Kidney (tissue), 14 donors: ENCODE results near the gene SETD4. TPM values are rescaled to one million over a fixed set of nuclear protein-coding genes. Genes with fewer than 3 reads are reported as not detected.
"Not testable (repeated sequence)": the region's sequence is repeated elsewhere in the genome, so short reads cannot be mapped to it uniquely, and the experiment has no call there.

Source experiments
- DNase-seq, 5 donors: peaks; one replicate each; pipeline ENCODE4 v3.0.0-alpha.2; 2013 to 2020
- FAIRE-seq: peaks from 2 replicates; lab custom pipeline; 2012; peaks lifted over from hg19 to GRCh38; lab: Jason Lieb, UNC
- H3K27ac ChIP-seq, 2 donors: one replicate each; pipeline ENCODE4 v1.7.0; 2013; ENCODE audit warnings: low read depth in 2 of 2, low read length in 2 of 2, inconsistent platforms in 1 of 2
- H3K27me3 ChIP-seq: one replicate; pipeline ENCODE4 v1.7.1; 2013; ENCODE audit warnings: low read length, inconsistent platforms; ENCODE audit not compliant: control insufficient read depth, insufficient read depth
- H3K36me3 ChIP-seq, 3 donors: one replicate each; pipeline versions ENCODE4 v1.7.0 to v1.7.1; 2013; ENCODE audit warnings: low read length in 3 of 3, control low read depth in 1 of 3, inconsistent platforms in 1 of 3; ENCODE audit not compliant: insufficient read depth in 3 of 3, control insufficient read depth in 2 of 3
- H3K4me1 ChIP-seq, 3 donors: one replicate each; pipeline versions ENCODE4 v1.7.0 to v1.7.1; 2013; ENCODE audit warnings: low read length in 3 of 3, inconsistent platforms in 1 of 3, low read depth in 1 of 3; ENCODE audit not compliant: control insufficient read depth in 2 of 3, insufficient read depth in 2 of 3
- H3K4me3 ChIP-seq, 3 donors: one replicate each; pipeline versions ENCODE4 v1.7.0 to v1.8.1; 2013; ENCODE audit warnings: low read length in 3 of 3, control low read depth in 1 of 3, inconsistent platforms in 1 of 3
- H3K9ac ChIP-seq, 3 donors: one replicate each; pipeline versions ENCODE4 v1.7.0 to v1.7.1; 2013; ENCODE audit warnings: low read length in 3 of 3, control low read depth in 1 of 3, inconsistent platforms in 1 of 3
- H3K9me3 ChIP-seq, 3 donors: one replicate each; pipeline versions ENCODE4 v1.7.0 to v1.7.1; 2013; ENCODE audit warnings: low read length in 3 of 3, control low read depth in 1 of 3, inconsistent platforms in 1 of 3; ENCODE audit not compliant: control insufficient read depth in 2 of 3, insufficient read depth in 1 of 3
- CTCF ChIP-seq: IDR thresholded peaks from 3 replicates; pipeline ENCODE4 v1.5.1; 2012; ENCODE audit warnings: mild to moderate bottlenecking, moderate library complexity, borderline replicate concordance; ENCODE audit not compliant: insufficient read depth; ENCODE audit errors: extremely low read depth
- intact Hi-C: fragments of 100-400 bp; cut with DNase I; formaldehyde crosslinking; loops from one replicate; pipeline ENCODE4 v1.11.1; 2022
- polyA plus RNA-seq: library from polyadenylated mRNA; stranded (reverse); fragments of 350-450 nt; fragmentation: Illumina TruSeq; extraction: RNeasy Lipid Tissue Mini Kit (QIAGEN cat#74804); gene quantifications from one replicate; pipeline ENCODE4 v1.2.3, GENCODE V29; 2014; ENCODE audit warnings: low read depth, low replicate concordance; ENCODE audit not compliant: insufficient read depth
- total RNA-seq: library from RNA; stranded (reverse); fragmentation: NEBNext Ultra II Directional; extraction: Animal tissue kit (Norgen Biotek cat#: 25700); gene quantifications from one replicate; pipeline ENCODE4 v1.2.1, GENCODE V29; 2021
- donor health status: control.
- donor health status: control.
- donor health status: control.
- donor health status: control.
- donor health status: control.
- donor health status: DM: yes; HTN: yes; CAD: no.
- donor health status: Normal renal cell carcinoma (clear cell type).

The SETD4 gene
- total and polyA plus RNA-seq, 2 donors from 2014 or later: 14.2 to 22.5 TPM

- Histone ChIP-seq H3K4me1 (peaks cover 0 to 5% (median 0%) of the 10 kb centered on the region in 3 donors), H3K9ac (peak overlapping the region; percentile 30 to 68 (median 42)), H3K36me3 (no peaks in the 10 kb centered on the region), H3K27ac (peak overlapping the region; percentile 64 to 69), H3K9me3 (no peaks in the 10 kb centered on the region), H3K4me3 (peak overlapping the region; percentile 53 to 73 (median 65)), H3K27me3 (no peaks in the 10 kb centered on the region)
- peak; percentile 47 for TF ChIP-seq CTCF
- no peak for FAIRE-seq
- intact Hi-C loops: no loop called here
- DNase-seq: peak; percentile 86 to 94 (median 88)
Observed at GRCh38 chr21:36104317-36105300, 44.3 kb upstream of the SETD4 start.

GRCh38 chr21:36103434-36103833 is 43.1 kb upstream of the SETD4 start:
- H3K27ac ChIP-seq: no peak overlapping the region
- no peak for TF ChIP-seq CTCF
- no peak for FAIRE-seq

GRCh38 chr21:36100971-36101641 is 40.8 kb upstream of the SETD4 start:
- Histone ChIP-seq H3K9ac (no peak overlapping the region), H3K4me3 (no peak overlapping the region), H3K27me3 (no peaks in the 10 kb centered on the region), H3K9me3 (no peaks in the 10 kb centered on the region), H3K36me3 (no peaks in the 10 kb centered on the region), H3K4me1 (peaks cover 0 to 5% (median 2%) of the 10 kb centered on the region in 3 donors), H3K27ac (no peak overlapping the region)
- intact Hi-C loops: no loop called here
- no peak for DNase-seq
- FAIRE-seq: no peak
- TF ChIP-seq CTCF: no peak

More at GRCh38 chr21:36103434-36103833, 43.1 kb upstream of the SETD4 start:
- H3K4me3 ChIP-seq: no peak overlapping the region
- no peak for DNase-seq
- H3K36me3 ChIP-seq: no peaks in the 10 kb centered on the region
- no peaks in the 10 kb centered on the region for H3K27me3 ChIP-seq
- no peaks in the 10 kb centered on the region for H3K9me3 ChIP-seq
- H3K9ac ChIP-seq: no peak overlapping the region
- H3K4me1 ChIP-seq: peaks cover 0 to 5% (median 0%) of the 10 kb centered on the region in 3 donors
- intact Hi-C loops: no loop called here

- H3K4me3 ChIP-seq, H3K36me3 ChIP-seq, FAIRE-seq, intact Hi-C loops, H3K4me1 ChIP-seq, H3K9me3 ChIP-seq, H3K27ac ChIP-seq, DNase-seq, H3K27me3 ChIP-seq, H3K9ac ChIP-seq: not testable (repeated sequence)
Observed at GRCh38 chr21:36099695-36100211, 39.4 kb upstream of the SETD4 start.
